Cardiac muscle cell (in vitro differentiated cells and primary cell): ENCODE data around the gene TNRC6C. TPM values are rescaled to one million over a fixed set of nuclear protein-coding genes. Genes with fewer than 3 reads are reported as not detected.

Source experiments
- DNase-seq, 2 donors: peaks; one replicate each; pipeline versions ENCODE4 v3.0.0 to v3.0.0-alpha.2; 2010 to 2017; ENCODE audit warnings: low read depth in 1 of 2, low spot score in 1 of 2
- H3K27ac ChIP-seq: fragments of 200-600 bp; sonication (generic); 2 replicates; pipeline ENCODE4 v1.5.1; 2016
- H3K27me3 ChIP-seq: fragments of 200-600 bp; sonication (generic); 2 replicates; pipeline ENCODE4 v1.6.0; 2016; ENCODE audit warnings: control low read depth
- H3K36me3 ChIP-seq: fragments of 200-600 bp; sonication (generic); 2 replicates; pipeline ENCODE4 v1.5.1; 2016; ENCODE audit warnings: control low read depth
- H3K4me1 ChIP-seq: fragments of 200-600 bp; sonication (generic); 2 replicates; pipeline ENCODE4 v1.8.1; 2017; ENCODE audit warnings: low read depth, mild to moderate bottlenecking, mixed run types
- H3K4me3 ChIP-seq: fragments of 200-600 bp; sonication (generic); 2 replicates; pipeline ENCODE4 v1.5.1; 2016; ENCODE audit warnings: mild to moderate bottlenecking
- H3K9me3 ChIP-seq: fragments of 200-600 bp; sonication (generic); 2 replicates; pipeline ENCODE4 v1.5.1; 2017; ENCODE audit warnings: low read depth, mild to moderate bottlenecking, control low read depth
- CTCF ChIP-seq: IDR thresholded peaks from 2 replicates; pipeline ENCODE4 v1.5.1; 2012; ENCODE audit warnings: low read depth, mild to moderate bottlenecking, low read length
- polyA plus RNA-seq: library from polyadenylated mRNA; unstranded; fragments of >200 nt; fragmentation: Nextera tagmentation; extraction: Ambion mirVana; gene quantifications from 2 replicates; pipeline ENCODE4 v1.2.1, GENCODE V29; 2016
- total RNA-seq: library from RNA; depleted of rRNA; stranded (reverse); fragments of >200 nt; gene quantifications from 2 replicates; pipeline ENCODE4 v1.2.3, GENCODE V29; 2016

TNRC6C gene
- total and polyA plus RNA-seq, 2 experiments from 2014 or later, result 6.5 to 13.3 TPM

GRCh38 chr17:78019976-78020716 is 61.6 kb downstream of the TNRC6C start:
- no peak for TF ChIP-seq CTCF
- no peaks in the 10 kb centered on the region for H3K36me3 ChIP-seq
- no peaks in the 10 kb centered on the region for H3K27me3 ChIP-seq
- peaks cover 12% of the 10 kb centered on the region for H3K4me1 ChIP-seq
- H3K9me3 ChIP-seq, result no peaks in the 10 kb centered on the region
- no peak for DNase-seq
- no peak overlapping the region for H3K4me3 ChIP-seq
- no peak overlapping the region for H3K27ac ChIP-seq

GRCh38 chr17:78020717-78021108 is 62.2 kb downstream of the TNRC6C start:
- Histone ChIP-seq H3K27me3 (no peaks in the 10 kb centered on the region), H3K4me3 (no peak overlapping the region), H3K9me3 (no peaks in the 10 kb centered on the region), H3K27ac (no peak overlapping the region), H3K36me3 (no peaks in the 10 kb centered on the region), H3K4me1 (peaks cover 12% of the 10 kb centered on the region)
- DNase-seq, result no peak
- no peak for TF ChIP-seq CTCF

- no peak for DNase-seq
- H3K9me3 ChIP-seq, result no peaks in the 10 kb centered on the region
- H3K36me3 ChIP-seq, result no peaks in the 10 kb centered on the region
- no peak overlapping the region for H3K27ac ChIP-seq
- peaks cover 12% of the 10 kb centered on the region for H3K4me1 ChIP-seq
- TF ChIP-seq CTCF, result no peak
- H3K27me3 ChIP-seq, result no peaks in the 10 kb centered on the region
- H3K4me3 ChIP-seq, result no peak overlapping the region
Observed at GRCh38 chr17:78022425-78022824, 63.9 kb downstream of the TNRC6C start.

GRCh38 chr17:78023042-78023441 is 64.5 kb downstream of the TNRC6C start:
- Histone ChIP-seq H3K4me1 (peaks cover 12% of the 10 kb centered on the region), H3K9me3 (no peaks in the 10 kb centered on the region), H3K36me3 (no peaks in the 10 kb centered on the region), H3K4me3 (no peak overlapping the region), H3K27ac (no peak overlapping the region), H3K27me3 (no peaks in the 10 kb centered on the region)
- DNase-seq, result no peak
- no peak for TF ChIP-seq CTCF

GRCh38 chr17:78026381-78026780 is 67.9 kb downstream of the TNRC6C start:
- TF ChIP-seq CTCF, result no peak
- Histone ChIP-seq H3K4me1 (no peaks in the 10 kb centered on the region), H3K36me3 (no peaks in the 10 kb centered on the region), H3K4me3 (no peak overlapping the region), H3K9me3 (no peaks in the 10 kb centered on the region), H3K27ac (no peak overlapping the region), H3K27me3 (no peaks in the 10 kb centered on the region)
- peak in 1 of 2 donors; percentile 29 for DNase-seq

GRCh38 chr17:78027121-78027520 is 68.6 kb downstream of the TNRC6C start:
- no peak overlapping the region for H3K4me3 ChIP-seq
- no peaks in the 10 kb centered on the region for H3K4me1 ChIP-seq
- TF ChIP-seq CTCF, result no peak
- no peaks in the 10 kb centered on the region for H3K9me3 ChIP-seq
- H3K27me3 ChIP-seq, result no peaks in the 10 kb centered on the region
- no peaks in the 10 kb centered on the region for H3K36me3 ChIP-seq
- H3K27ac ChIP-seq, result no peak overlapping the region
- no peak for DNase-seq
